Mesodermal cell (in vitro differentiated cells): ENCODE data around the gene PCSK7.

Experiments used
- H3K27ac ChIP-seq: 2 replicates; pipeline ENCODE4 v1.7.0; 2013; ENCODE audit warnings: mild to moderate bottlenecking, low read depth, low read length, moderate library complexity; ENCODE audit not compliant: severe bottlenecking
- H3K36me3 ChIP-seq: 2 replicates; pipeline ENCODE4 v1.7.1; 2013; ENCODE audit warnings: mild to moderate bottlenecking, low read length, moderate library complexity; ENCODE audit not compliant: control insufficient read depth, insufficient read depth
- H3K4me1 ChIP-seq: one replicate; pipeline ENCODE4 v1.7.1; 2013; ENCODE audit warnings: mild to moderate bottlenecking, low read length; ENCODE audit not compliant: insufficient read depth, control insufficient read depth, poor library complexity, severe bottlenecking
- H3K4me3 ChIP-seq: 2 replicates; pipeline ENCODE4 v1.7.0; 2013; ENCODE audit warnings: low read length, control low read depth, mild to moderate bottlenecking; ENCODE audit not compliant: insufficient read depth, poor library complexity, severe bottlenecking; ENCODE audit errors: extremely low read depth
- H3K9me3 ChIP-seq: 2 replicates; pipeline ENCODE4 v1.7.1; 2013; ENCODE audit warnings: mild to moderate bottlenecking, low read length, moderate library complexity; ENCODE audit not compliant: control insufficient read depth
- WGBS, 2 experiments: methylation state at CpG; one replicate each; pipeline ENCODE4 v1.1.5; 2013; ENCODE audit warnings: missing lambda C conversion rate in 2 of 2; ENCODE audit not compliant: insufficient coverage in 2 of 2; 5-methylcytosine and 5-hydroxymethylcytosine counted together

Gene PCSK7

GRCh38 chr11:117195761-117196160 is 36.1 kb downstream of the PCSK7 start:
- Histone ChIP-seq H3K4me3 (no peak overlapping the region), H3K27ac (no peak overlapping the region), H3K9me3 (no peaks in the 10 kb centered on the region), H3K4me1 (peaks cover 13% of the 10 kb centered on the region), H3K36me3 (peaks cover 28% of the 10 kb centered on the region)
- 94 to 95% methylated on average over 19 of the region's 19 CpGs for WGBS, 2 experiments

- 93 to 94% methylated on average over 4 of the region's 4 CpGs for WGBS, 2 experiments
- no peaks in the 10 kb centered on the region for H3K9me3 ChIP-seq
Observed at GRCh38 chr11:117195258-117195657, 36.6 kb downstream of the PCSK7 start.

GRCh38 chr11:117194267-117194666 is 37.6 kb downstream of the PCSK7 start:
- 89 to 92% methylated on average over 4 to 5 of the region's 5 CpGs for WGBS, 2 experiments
- no peaks in the 10 kb centered on the region for H3K9me3 ChIP-seq
- H3K36me3 ChIP-seq, result peaks cover 41% of the 10 kb centered on the region
- H3K4me3 ChIP-seq, result no peak overlapping the region
- H3K4me1 ChIP-seq, result peaks cover 8% of the 10 kb centered on the region
- no peak overlapping the region for H3K27ac ChIP-seq

More at GRCh38 chr11:117195258-117195657, 36.6 kb downstream of the PCSK7 start:
- H3K27ac ChIP-seq, result no peak overlapping the region
- H3K4me1 ChIP-seq, result peaks cover 8% of the 10 kb centered on the region
- H3K4me3 ChIP-seq, result no peak overlapping the region
- peaks cover 32% of the 10 kb centered on the region for H3K36me3 ChIP-seq

GRCh38 chr11:117193130-117194020 is 38.5 kb downstream of the PCSK7 start:
- Histone ChIP-seq H3K36me3 (peaks cover 50% of the 10 kb centered on the region), H3K4me3 (no peak overlapping the region), H3K4me1 (peaks cover 5% of the 10 kb centered on the region), H3K27ac (no peak overlapping the region), H3K9me3 (no peaks in the 10 kb centered on the region)
- WGBS, 2 experiments, result 94 to 97% methylated on average over 10 to 14 of the region's 15 CpGs

- peaks cover 58% of the 10 kb centered on the region for H3K36me3 ChIP-seq
- WGBS, 2 experiments, result 95% methylated on average over 11 to 14 of the region's 17 CpGs
- no peak overlapping the region for H3K4me3 ChIP-seq
- H3K9me3 ChIP-seq, result no peaks in the 10 kb centered on the region
- H3K27ac ChIP-seq, result no peak overlapping the region
- no peaks in the 10 kb centered on the region for H3K4me1 ChIP-seq
Observed at GRCh38 chr11:117192401-117192875, 39.4 kb downstream of the PCSK7 start.

GRCh38 chr11:117191680-117192400 is 40.0 kb downstream of the PCSK7 start:
- Histone ChIP-seq H3K4me3 (no peak overlapping the region), H3K4me1 (no peaks in the 10 kb centered on the region), H3K9me3 (no peaks in the 10 kb centered on the region), H3K36me3 (peaks cover 64% of the 10 kb centered on the region), H3K27ac (no peak overlapping the region)
- 96 to 98% methylated on average over 21 to 22 of the region's 26 CpGs for WGBS, 2 experiments

GRCh38 chr11:117189941-117190544 is 41.8 kb downstream of the PCSK7 start:
- Histone ChIP-seq H3K4me1 (no peaks in the 10 kb centered on the region), H3K4me3 (no peak overlapping the region), H3K36me3 (peaks cover 64% of the 10 kb centered on the region), H3K27ac (no peak overlapping the region), H3K9me3 (no peaks in the 10 kb centered on the region)
- 95 to 96% methylated on average over 6 to 8 of the region's 8 CpGs for WGBS, 2 experiments

GRCh38 chr11:117189191-117189940 is 42.5 kb downstream of the PCSK7 start:
- Histone ChIP-seq H3K4me1 (no peaks in the 10 kb centered on the region), H3K9me3 (no peaks in the 10 kb centered on the region), H3K36me3 (peaks cover 65% of the 10 kb centered on the region), H3K27ac (no peak overlapping the region), H3K4me3 (no peak overlapping the region)
- WGBS, 2 experiments, result 96 to 98% methylated on average over 16 to 18 of the region's 22 CpGs

GRCh38 chr11:117188620-117189081 is 43.2 kb downstream of the PCSK7 start:
- 88 to 90% methylated on average over 16 to 19 of the region's 20 CpGs for WGBS, 2 experiments
- H3K36me3 ChIP-seq, result peaks cover 67% of the 10 kb centered on the region
- H3K4me3 ChIP-seq, result no peak overlapping the region
- H3K27ac ChIP-seq, result no peak overlapping the region
- H3K4me1 ChIP-seq, result no peaks in the 10 kb centered on the region
- H3K9me3 ChIP-seq, result no peaks in the 10 kb centered on the region
